ENCODE data around the gene UNC5A.

GRCh38 chr5:176788941-176789872 lies 21.2 kb upstream of the UNC5A start:
- TF ChIP-seq CTCF (IDR thresholded peaks at IDR 0.05) (no peak), POLR2A (IDR thresholded peaks at IDR 0.05) (no peak)
